Liver (tissue), 9 donors: ENCODE measurements around the gene EVX1. TPM values are rescaled to one million over a fixed set of nuclear protein-coding genes. Genes with fewer than 3 reads are reported as not detected.

ENCODE experiments used
- DNase-seq: peaks from one replicate; pipeline ENCODE4 v3.0.0-alpha.2; 2017; ENCODE audit warnings: low spot score
- H3K27ac ChIP-seq, 2 donors: one replicate each; pipeline ENCODE4 v1.7.0; 2013; ENCODE audit warnings: inconsistent platforms in 2 of 2, low read length in 2 of 2, control low read depth in 1 of 2, low read depth in 1 of 2, mild to moderate bottlenecking in 1 of 2
- H3K27me3 ChIP-seq, 4 donors: one replicate each; pipeline versions ENCODE4 v1.6.1 to v1.7.0; 2013; ENCODE audit warnings: low read length in 3 of 4, inconsistent platforms in 1 of 4, mild to moderate bottlenecking in 1 of 4, moderate library complexity in 1 of 4; ENCODE audit not compliant: control insufficient read depth in 4 of 4, insufficient read depth in 4 of 4
- H3K36me3 ChIP-seq, 4 donors: one replicate each; pipeline versions ENCODE4 v1.6.1 to v1.7.0; 2013; ENCODE audit warnings: low read length in 3 of 4, mild to moderate bottlenecking in 3 of 4, low read depth in 1 of 4, moderate library complexity in 1 of 4; ENCODE audit not compliant: control insufficient read depth in 4 of 4, insufficient read depth in 3 of 4
- H3K4me1 ChIP-seq, 4 donors: one replicate each; pipeline versions ENCODE4 v1.6.1 to v1.7.0; 2013; ENCODE audit warnings: low read length in 3 of 4, mild to moderate bottlenecking in 3 of 4, moderate library complexity in 1 of 4; ENCODE audit not compliant: control insufficient read depth in 4 of 4, insufficient read depth in 4 of 4
- H3K4me3 ChIP-seq, 3 donors: one replicate each; pipeline versions ENCODE4 v1.6.1 to v1.7.0; 2013; ENCODE audit warnings: low read length in 3 of 3, control low read depth in 1 of 3, low read depth in 1 of 3, mild to moderate bottlenecking in 1 of 3
- H3K9ac ChIP-seq, 2 donors: one replicate each; pipeline ENCODE4 v1.7.0; 2013; ENCODE audit warnings: low read length in 2 of 2, mild to moderate bottlenecking in 2 of 2, moderate library complexity in 2 of 2, control low read depth in 1 of 2, low read depth in 1 of 2
- H3K9me3 ChIP-seq, 4 donors: one replicate each; pipeline versions ENCODE4 v1.6.1 to v1.7.0; 2013; ENCODE audit warnings: low read length in 3 of 4; ENCODE audit not compliant: control insufficient read depth in 4 of 4
- ATF3 ChIP-seq: IDR thresholded peaks from 2 replicates; pipeline ENCODE4 v1.6.1; 2016; ENCODE audit warnings: antibody characterized with exemption
- CTCF ChIP-seq: fragments of 150-350 bp; IDR thresholded peaks from 2 replicates; pipeline ENCODE4 v1.5.1; 2017; ENCODE audit warnings: improper control_type of control experiment, low read depth, low read length; ENCODE audit not compliant: missing input control
- EGR1 ChIP-seq, 2 donors: IDR thresholded peaks; 2 replicates each; pipeline ENCODE4 v1.6.1; 2016 to 2018; ENCODE audit warnings: antibody characterized with exemption in 2 of 2, low read depth in 2 of 2
- FOXA2 ChIP-seq: IDR thresholded peaks from 2 replicates; pipeline ENCODE4 v1.6.1; 2016; ENCODE audit warnings: antibody characterized with exemption
- GABPA ChIP-seq, 2 donors: IDR thresholded peaks in 1 of 2; conservative IDR thresholded peaks in 1 of 2; 2 replicates each; pipeline ENCODE4 v1.6.1; 2016; ENCODE audit warnings: antibody characterized with exemption in 2 of 2, mild to moderate bottlenecking in 1 of 2, moderate library complexity in 1 of 2
- HNF4A ChIP-seq, 2 donors: conservative IDR thresholded peaks; 2 replicates each; pipeline ENCODE4 v1.6.1; 2016; ENCODE audit warnings: antibody characterized with exemption in 2 of 2, mild to moderate bottlenecking in 2 of 2
- HNF4G ChIP-seq: IDR thresholded peaks from 2 replicates; pipeline ENCODE4 v1.6.1; 2016; ENCODE audit warnings: antibody characterized with exemption
- JUND ChIP-seq, 2 donors: IDR thresholded peaks; 2 replicates each; pipeline ENCODE4 v1.6.1; 2016; ENCODE audit warnings: antibody characterized with exemption in 2 of 2
- MAX ChIP-seq: IDR thresholded peaks from 2 replicates; pipeline ENCODE4 v1.6.1; 2016; ENCODE audit warnings: antibody characterized with exemption
- RAD21 ChIP-seq, 2 donors: IDR thresholded peaks; 2 replicates each; pipeline ENCODE4 v1.6.1; 2016; ENCODE audit warnings: antibody characterized with exemption in 2 of 2, mild to moderate bottlenecking in 2 of 2
- RXRA ChIP-seq, 2 donors: IDR thresholded peaks; 2 replicates each; pipeline ENCODE4 v1.6.1; 2017 to 2018; ENCODE audit warnings: antibody characterized with exemption in 2 of 2, mild to moderate bottlenecking in 1 of 2
- SP1 ChIP-seq: IDR thresholded peaks from 2 replicates; pipeline ENCODE4 v1.6.1; 2018; ENCODE audit warnings: antibody characterized with exemption, mild to moderate bottlenecking
- TAF1 ChIP-seq: conservative IDR thresholded peaks from 2 replicates; pipeline ENCODE4 v1.6.1; 2016; ENCODE audit warnings: antibody characterized with exemption, mild to moderate bottlenecking
- YY1 ChIP-seq: IDR thresholded peaks from 2 replicates; pipeline ENCODE4 v1.6.1; 2016; ENCODE audit warnings: antibody characterized with exemption, mild to moderate bottlenecking
- ZBTB33 ChIP-seq: IDR thresholded peaks from 2 replicates; pipeline ENCODE4 v1.6.1; 2016; ENCODE audit warnings: antibody characterized with exemption
- WGBS: extraction: QIAGEN DNeasy Blood & Tissue Kit; methylation state at CpG from one replicate; pipeline ENCODE4 v1.1.7; 2013; 5-methylcytosine and 5-hydroxymethylcytosine counted together
- polyA plus RNA-seq, 2 donors: library from polyadenylated mRNA; stranded (reverse) in 1 of 2; unstranded in 1 of 2; fragments of 200-250 nt in 1 of 2; fragments of >200 nt in 1 of 2; fragmentation: Nextera tagmentation in 1 of 2; extraction: Ambion mirVana in 1 of 2; gene quantifications; one replicate each; pipeline versions ENCODE4 v1.2.1 to v1.2.3, GENCODE V29; 2013 to 2015
- total RNA-seq, 2 donors: library from RNA; depleted of rRNA; stranded (reverse); fragments of >200 nt; gene quantifications; one replicate each; pipeline ENCODE4 v1.2.3, GENCODE V29; 2014
- donor health status: healthy.
- donor health status: healthy.
- donor health status: healthy.
- donor health status: healthy.
- donor health status: healthy.

EVX1 gene
- total and polyA plus RNA-seq, 4 donors: not detected

- H3K9ac ChIP-seq: no peak overlapping the region
Measured at GRCh38 chr7:27204851-27205322, 37.7 kb upstream of the EVX1 start.

GRCh38 chr7:27205325-27206280 is 37.0 kb upstream of the EVX1 start:
- Histone ChIP-seq H3K4me1 (peaks cover 11 to 23% (median 17%) of the 10 kb centered on the region in 4 donors), H3K9me3 (peaks cover 0 to 5% (median 0%) of the 10 kb centered on the region in 4 donors), H3K36me3 (no peaks in the 10 kb centered on the region), H3K4me3 (peak overlapping the region in 1 of 3 donors; percentile 16), H3K9ac (no peak overlapping the region), H3K27ac (no peak overlapping the region), H3K27me3 (peaks cover 0 to 49% (median 19%) of the 10 kb centered on the region in 4 donors)
- TF ChIP-seq HNF4G (no peak), SP1 (no peak), YY1 (no peak)
- WGBS: 9% methylated on average over 52 of the region's 52 CpGs
- peak; percentile 20 for DNase-seq

More at GRCh38 chr7:27204851-27205322, 37.7 kb upstream of the EVX1 start:
- H3K27me3 ChIP-seq: peaks cover 0 to 52% (median 20%) of the 10 kb centered on the region in 4 donors
- H3K4me1 ChIP-seq: peaks cover 17 to 25% (median 20%) of the 10 kb centered on the region in 4 donors
- WGBS: 7% methylated on average over 41 of the region's 41 CpGs
- H3K36me3 ChIP-seq: no peaks in the 10 kb centered on the region
- DNase-seq: peak; percentile 30
- peak overlapping the region in 1 of 3 donors; percentile 16 for H3K4me3 ChIP-seq
- no peak overlapping the region for H3K27ac ChIP-seq
- TF ChIP-seq ZBTB33 (no peak), TAF1 (no peak), SP1 (no peak), MAX (no peak), HNF4A (conservative IDR thresholded peaks at IDR 0.05) (no peak), HNF4G (no peak), JUND (IDR thresholded peaks at IDR 0.05) (no peak), RAD21 (IDR thresholded peaks at IDR 0.05) (no peak), FOXA2 (no peak), EGR1 (IDR thresholded peaks at IDR 0.05; ENCODE audit: low read depth in 2 of 2) (no peak), ATF3 (no peak), YY1 (no peak), GABPA (IDR thresholded peaks at IDR 0.05 in 1 of 2, conservative IDR thresholded peaks at IDR 0.05 in 1 of 2) (no peak)
- H3K9me3 ChIP-seq: peaks cover 0 to 5% (median 0%) of the 10 kb centered on the region in 4 donors

- H3K27ac ChIP-seq: no peak overlapping the region
- no peak overlapping the region for H3K9ac ChIP-seq
- H3K4me3 ChIP-seq: no peak overlapping the region
- peaks cover 0 to 5% (median 0%) of the 10 kb centered on the region in 4 donors for H3K9me3 ChIP-seq
- peak; percentile 16 for DNase-seq
- peaks cover 0 to 43% (median 16%) of the 10 kb centered on the region in 4 donors for H3K27me3 ChIP-seq
- 50% methylated on average over 7 of the region's 7 CpGs for WGBS
- TF ChIP-seq RAD21 (IDR thresholded peaks at IDR 0.05) (no peak), JUND (IDR thresholded peaks at IDR 0.05) (no peak), HNF4G (no peak), CTCF (no peak), GABPA (IDR thresholded peaks at IDR 0.05 in 1 of 2, conservative IDR thresholded peaks at IDR 0.05 in 1 of 2) (no peak), TAF1 (no peak), MAX (no peak), FOXA2 (no peak), RXRA (IDR thresholded peaks at IDR 0.05) (no peak)
- H3K36me3 ChIP-seq: no peaks in the 10 kb centered on the region
- peaks cover 8 to 17% (median 10%) of the 10 kb centered on the region in 4 donors for H3K4me1 ChIP-seq
Measured at GRCh38 chr7:27207348-27207985, 35.1 kb upstream of the EVX1 start.
